WTC11 (cell line): ENCODE measurements around the gene NLRC5. TPM values are rescaled to one million over a fixed set of nuclear protein-coding genes. Genes with fewer than 3 reads are reported as not detected.

Experiments used
- ATAC-seq: fragments of 200-7000 bp; cut with Tn5 transposase; 2 replicates; pipeline ENCODE4 v1.10.0; 2021; ENCODE audit warnings: mild to moderate bottlenecking, moderate library complexity
- CTCF ChIA-PET: fragments of 300-600 bp; sonication (Branson Sonifier 250); formaldehyde crosslinking; loops from one replicate; lab custom pipeline; 2021; ENCODE audit warnings: antibody characterized with exemption; lab: Charles Lee
- POLR2A ChIA-PET: fragments of 350-600 bp; sonication (Branson Sonifier 250); formaldehyde crosslinking; loops from one replicate; lab custom pipeline; 2021; ENCODE audit warnings: antibody characterized with exemption; lab: Charles Lee
- DNase-seq: peaks from one replicate; pipeline ENCODE4 v3.0.0; 2021; ENCODE audit warnings: low spot score
- H3K27ac Mint-ChIP-seq: 2 replicates; pipeline ENCODE4 v1.8.0; 2021; ENCODE audit warnings: mixed read lengths
- H3K27me3 Mint-ChIP-seq: 2 replicates; pipeline ENCODE4 v1.8.0; 2021; ENCODE audit warnings: low read depth, mild to moderate bottlenecking, moderate library complexity, mixed read lengths
- H3K36me3 Mint-ChIP-seq: 2 replicates; pipeline ENCODE4 v1.8.0; 2021; ENCODE audit warnings: mixed read lengths
- H3K4me1 Mint-ChIP-seq: 2 replicates; pipeline ENCODE4 v1.8.0; 2022; ENCODE audit warnings: mixed read lengths
- H3K4me3 Mint-ChIP-seq: 2 replicates; pipeline ENCODE4 v1.8.0; 2021; ENCODE audit warnings: mild to moderate bottlenecking, moderate library complexity, mixed read lengths
- H3K9me3 Mint-ChIP-seq: 2 replicates; pipeline ENCODE4 v1.8.0; 2021; ENCODE audit warnings: mixed read lengths
- CREM ChIP-seq: sonication (generic); formaldehyde crosslinking; IDR thresholded peaks from 2 replicates; pipeline ENCODE4 v1.8.1; 2022; ENCODE audit warnings: mild to moderate bottlenecking, missing genetic modification reagents, moderate library complexity
- ETV6 ChIP-seq: sonication (generic); formaldehyde crosslinking; IDR thresholded peaks from 2 replicates; pipeline ENCODE4 v1.8.1; 2022; ENCODE audit warnings: mild to moderate bottlenecking, missing genetic modification reagents
- FOXK1 ChIP-seq: sonication (generic); formaldehyde crosslinking; IDR thresholded peaks from 2 replicates; pipeline ENCODE4 v1.8.0; 2022; ENCODE audit warnings: mild to moderate bottlenecking, moderate library complexity, missing genetic modification reagents
- PRRX2 ChIP-seq: fragments of 250-450 bp; sonication (Bioruptor Pico); IDR thresholded peaks from 2 replicates; pipeline ENCODE4 v1.8.0; 2021; ENCODE audit warnings: mild to moderate bottlenecking
- SMAD3 ChIP-seq: sonication (generic); formaldehyde crosslinking; IDR thresholded peaks from 2 replicates; pipeline ENCODE4 v1.8.0; 2022; ENCODE audit warnings: missing genetic modification reagents, mild to moderate bottlenecking, borderline replicate concordance
- ZNF219 ChIP-seq: sonication (generic); formaldehyde crosslinking; IDR thresholded peaks from 2 replicates; pipeline ENCODE4 v1.8.0; 2023; ENCODE audit warnings: missing genetic modification reagents, mild to moderate bottlenecking, borderline replicate concordance
- ZNF263 ChIP-seq: sonication (generic); formaldehyde crosslinking; IDR thresholded peaks from 2 replicates; pipeline ENCODE4 v1.8.1; 2022; ENCODE audit warnings: low read depth, mild to moderate bottlenecking, moderate library complexity, missing genetic modification reagents
- total RNA-seq: library from RNA; stranded (reverse); gene quantifications from 3 replicates; pipeline ENCODE4 v1.2.3, GENCODE V29; 2021
- TF ChIP-seq, protein P1 (sequence below): fragments of 250-450 bp; sonication (Bioruptor Pico); IDR thresholded peaks from 2 replicates; pipeline ENCODE4 v1.9.0; 2021; ENCODE audit warnings: mild to moderate bottlenecking, borderline replicate concordance
- TF ChIP-seq, protein P2 (sequence below): sonication (generic); formaldehyde crosslinking; IDR thresholded peaks from 2 replicates; pipeline ENCODE4 v1.8.0; 2023; ENCODE audit warnings: missing genetic modification reagents, mild to moderate bottlenecking, borderline replicate concordance
- TF ChIP-seq, protein P3 (sequence below): sonication (generic); formaldehyde crosslinking; IDR thresholded peaks from 2 replicates; pipeline ENCODE4 v1.8.1; 2023; ENCODE audit warnings: mild to moderate bottlenecking, missing genetic modification reagents, moderate library complexity
- TF ChIP-seq, protein P4 (sequence below): sonication (generic); formaldehyde crosslinking; IDR thresholded peaks from 2 replicates; pipeline ENCODE4 v1.8.0; 2023; ENCODE audit warnings: missing genetic modification reagents
- TF ChIP-seq, protein P5 (sequence below): sonication (generic); formaldehyde crosslinking; IDR thresholded peaks from 2 replicates; pipeline ENCODE4 v1.8.1; 2023; ENCODE audit warnings: mild to moderate bottlenecking, missing genetic modification reagents
- TF ChIP-seq, protein P6 (sequence below): sonication (generic); formaldehyde crosslinking; IDR thresholded peaks from 2 replicates; pipeline ENCODE4 v1.8.1; 2022; ENCODE audit warnings: mild to moderate bottlenecking, missing genetic modification reagents, moderate library complexity, borderline replicate concordance

NLRC5 gene
- total RNA-seq, 1 experiment from 2014 or later: 2.8 TPM

DNA sequence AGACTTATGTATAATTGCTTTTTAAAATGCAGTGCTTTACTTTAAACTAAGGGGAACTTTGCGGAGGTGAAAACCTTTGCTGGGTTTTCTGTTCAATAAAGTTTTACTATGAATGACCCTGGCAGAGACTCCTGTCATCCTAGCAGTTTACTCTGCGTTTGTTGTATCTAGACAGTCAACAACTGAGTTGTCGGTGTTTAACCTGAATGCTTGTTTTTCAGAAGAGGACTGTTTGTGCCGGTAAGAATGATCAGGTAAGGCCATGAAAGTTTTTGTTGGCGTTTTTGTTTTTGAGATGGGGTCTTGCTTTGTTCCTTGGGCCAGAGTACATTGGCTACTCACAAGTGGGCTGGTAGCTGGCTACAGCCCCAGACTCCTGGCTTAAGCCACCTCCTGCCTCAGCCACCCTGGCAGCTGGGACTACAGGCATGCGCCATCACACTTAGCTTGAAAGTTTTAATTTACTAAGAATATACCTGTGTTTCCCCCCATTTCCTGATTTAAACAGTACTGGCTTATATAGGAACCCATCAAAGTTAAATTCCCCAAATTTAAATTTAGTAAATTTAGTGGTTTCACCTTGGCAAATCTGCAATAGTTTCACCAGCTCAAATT, 45.5 kb upstream of the NLRC5 start (continued):
- TF ChIP-seq, protein P1, sequence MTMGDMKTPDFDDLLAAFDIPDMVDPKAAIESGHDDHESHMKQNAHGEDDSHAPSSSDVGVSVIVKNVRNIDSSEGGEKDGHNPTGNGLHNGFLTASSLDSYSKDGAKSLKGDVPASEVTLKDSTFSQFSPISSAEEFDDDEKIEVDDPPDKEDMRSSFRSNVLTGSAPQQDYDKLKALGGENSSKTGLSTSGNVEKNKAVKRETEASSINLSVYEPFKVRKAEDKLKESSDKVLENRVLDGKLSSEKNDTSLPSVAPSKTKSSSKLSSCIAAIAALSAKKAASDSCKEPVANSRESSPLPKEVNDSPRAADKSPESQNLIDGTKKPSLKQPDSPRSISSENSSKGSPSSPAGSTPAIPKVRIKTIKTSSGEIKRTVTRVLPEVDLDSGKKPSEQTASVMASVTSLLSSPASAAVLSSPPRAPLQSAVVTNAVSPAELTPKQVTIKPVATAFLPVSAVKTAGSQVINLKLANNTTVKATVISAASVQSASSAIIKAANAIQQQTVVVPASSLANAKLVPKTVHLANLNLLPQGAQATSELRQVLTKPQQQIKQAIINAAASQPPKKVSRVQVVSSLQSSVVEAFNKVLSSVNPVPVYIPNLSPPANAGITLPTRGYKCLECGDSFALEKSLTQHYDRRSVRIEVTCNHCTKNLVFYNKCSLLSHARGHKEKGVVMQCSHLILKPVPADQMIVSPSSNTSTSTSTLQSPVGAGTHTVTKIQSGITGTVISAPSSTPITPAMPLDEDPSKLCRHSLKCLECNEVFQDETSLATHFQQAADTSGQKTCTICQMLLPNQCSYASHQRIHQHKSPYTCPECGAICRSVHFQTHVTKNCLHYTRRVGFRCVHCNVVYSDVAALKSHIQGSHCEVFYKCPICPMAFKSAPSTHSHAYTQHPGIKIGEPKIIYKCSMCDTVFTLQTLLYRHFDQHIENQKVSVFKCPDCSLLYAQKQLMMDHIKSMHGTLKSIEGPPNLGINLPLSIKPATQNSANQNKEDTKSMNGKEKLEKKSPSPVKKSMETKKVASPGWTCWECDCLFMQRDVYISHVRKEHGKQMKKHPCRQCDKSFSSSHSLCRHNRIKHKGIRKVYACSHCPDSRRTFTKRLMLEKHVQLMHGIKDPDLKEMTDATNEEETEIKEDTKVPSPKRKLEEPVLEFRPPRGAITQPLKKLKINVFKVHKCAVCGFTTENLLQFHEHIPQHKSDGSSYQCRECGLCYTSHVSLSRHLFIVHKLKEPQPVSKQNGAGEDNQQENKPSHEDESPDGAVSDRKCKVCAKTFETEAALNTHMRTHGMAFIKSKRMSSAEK: no peak
- TF ChIP-seq SMAD3 (CRISPR knock-in tag) (no peak), ETV6 (CRISPR knock-in tag) (no peak)
- TF ChIP-seq, protein P2, sequence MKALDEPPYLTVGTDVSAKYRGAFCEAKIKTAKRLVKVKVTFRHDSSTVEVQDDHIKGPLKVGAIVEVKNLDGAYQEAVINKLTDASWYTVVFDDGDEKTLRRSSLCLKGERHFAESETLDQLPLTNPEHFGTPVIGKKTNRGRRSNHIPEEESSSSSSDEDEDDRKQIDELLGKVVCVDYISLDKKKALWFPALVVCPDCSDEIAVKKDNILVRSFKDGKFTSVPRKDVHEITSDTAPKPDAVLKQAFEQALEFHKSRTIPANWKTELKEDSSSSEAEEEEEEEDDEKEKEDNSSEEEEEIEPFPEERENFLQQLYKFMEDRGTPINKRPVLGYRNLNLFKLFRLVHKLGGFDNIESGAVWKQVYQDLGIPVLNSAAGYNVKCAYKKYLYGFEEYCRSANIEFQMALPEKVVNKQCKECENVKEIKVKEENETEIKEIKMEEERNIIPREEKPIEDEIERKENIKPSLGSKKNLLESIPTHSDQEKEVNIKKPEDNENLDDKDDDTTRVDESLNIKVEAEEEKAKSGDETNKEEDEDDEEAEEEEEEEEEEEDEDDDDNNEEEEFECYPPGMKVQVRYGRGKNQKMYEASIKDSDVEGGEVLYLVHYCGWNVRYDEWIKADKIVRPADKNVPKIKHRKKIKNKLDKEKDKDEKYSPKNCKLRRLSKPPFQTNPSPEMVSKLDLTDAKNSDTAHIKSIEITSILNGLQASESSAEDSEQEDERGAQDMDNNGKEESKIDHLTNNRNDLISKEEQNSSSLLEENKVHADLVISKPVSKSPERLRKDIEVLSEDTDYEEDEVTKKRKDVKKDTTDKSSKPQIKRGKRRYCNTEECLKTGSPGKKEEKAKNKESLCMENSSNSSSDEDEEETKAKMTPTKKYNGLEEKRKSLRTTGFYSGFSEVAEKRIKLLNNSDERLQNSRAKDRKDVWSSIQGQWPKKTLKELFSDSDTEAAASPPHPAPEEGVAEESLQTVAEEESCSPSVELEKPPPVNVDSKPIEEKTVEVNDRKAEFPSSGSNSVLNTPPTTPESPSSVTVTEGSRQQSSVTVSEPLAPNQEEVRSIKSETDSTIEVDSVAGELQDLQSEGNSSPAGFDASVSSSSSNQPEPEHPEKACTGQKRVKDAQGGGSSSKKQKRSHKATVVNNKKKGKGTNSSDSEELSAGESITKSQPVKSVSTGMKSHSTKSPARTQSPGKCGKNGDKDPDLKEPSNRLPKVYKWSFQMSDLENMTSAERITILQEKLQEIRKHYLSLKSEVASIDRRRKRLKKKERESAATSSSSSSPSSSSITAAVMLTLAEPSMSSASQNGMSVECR (CRISPR knock-in tag): no peak
- TF ChIP-seq, all 79 proteins: peak for 0

DNA sequence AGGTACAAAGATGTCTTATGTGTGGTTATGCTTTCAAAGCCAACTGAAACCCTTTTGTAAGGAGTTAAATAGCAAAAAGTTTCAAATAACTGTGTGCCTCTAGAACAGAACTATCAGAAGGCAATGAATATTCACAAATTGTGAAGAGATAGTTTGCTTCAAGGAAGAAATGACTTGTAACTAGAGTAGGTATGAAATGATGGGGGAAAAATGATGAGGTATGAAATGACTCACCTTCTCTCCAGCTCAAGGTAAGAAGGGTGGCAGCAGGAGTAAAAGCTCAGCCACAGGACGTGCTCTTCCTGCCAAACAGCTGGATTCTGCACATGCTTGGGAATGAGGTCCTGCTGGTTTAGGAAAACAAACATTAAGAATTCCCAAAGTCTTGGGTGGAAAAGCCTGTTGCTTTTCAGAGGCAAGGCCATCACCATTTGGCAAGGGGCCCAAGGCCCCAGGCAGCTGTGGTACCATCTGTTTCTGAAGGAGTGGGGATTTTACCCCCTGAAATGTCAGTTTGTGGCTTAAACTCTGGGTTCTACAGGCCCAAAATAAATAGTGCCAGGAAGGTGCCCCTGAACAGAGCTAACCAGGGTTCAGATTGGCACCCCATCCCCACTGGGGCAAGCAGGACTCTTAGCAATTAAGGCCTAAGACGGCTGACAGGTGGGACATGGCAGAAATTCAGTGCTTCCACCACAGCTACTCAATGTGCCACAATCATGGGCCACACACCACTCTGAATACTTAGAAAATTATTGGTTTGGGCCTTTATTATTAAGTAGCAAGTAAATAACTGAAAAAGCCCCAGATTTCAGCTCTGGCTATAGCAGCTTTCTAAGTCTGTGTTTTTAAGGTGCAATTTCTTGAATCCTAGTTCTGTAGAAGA, 44.2 kb upstream of the NLRC5 start:
- H3K9me3 Mint-ChIP-seq: no peaks in the 10 kb centered on the region
- TF ChIP-seq, protein P3, sequence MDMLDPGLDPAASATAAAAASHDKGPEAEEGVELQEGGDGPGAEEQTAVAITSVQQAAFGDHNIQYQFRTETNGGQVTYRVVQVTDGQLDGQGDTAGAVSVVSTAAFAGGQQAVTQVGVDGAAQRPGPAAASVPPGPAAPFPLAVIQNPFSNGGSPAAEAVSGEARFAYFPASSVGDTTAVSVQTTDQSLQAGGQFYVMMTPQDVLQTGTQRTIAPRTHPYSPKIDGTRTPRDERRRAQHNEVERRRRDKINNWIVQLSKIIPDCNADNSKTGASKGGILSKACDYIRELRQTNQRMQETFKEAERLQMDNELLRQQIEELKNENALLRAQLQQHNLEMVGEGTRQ: no peak
- TF ChIP-seq, protein P4, sequence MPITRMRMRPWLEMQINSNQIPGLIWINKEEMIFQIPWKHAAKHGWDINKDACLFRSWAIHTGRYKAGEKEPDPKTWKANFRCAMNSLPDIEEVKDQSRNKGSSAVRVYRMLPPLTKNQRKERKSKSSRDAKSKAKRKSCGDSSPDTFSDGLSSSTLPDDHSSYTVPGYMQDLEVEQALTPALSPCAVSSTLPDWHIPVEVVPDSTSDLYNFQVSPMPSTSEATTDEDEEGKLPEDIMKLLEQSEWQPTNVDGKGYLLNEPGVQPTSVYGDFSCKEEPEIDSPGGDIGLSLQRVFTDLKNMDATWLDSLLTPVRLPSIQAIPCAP: no peak
- ATAC-seq (no peak), DNase-seq (no peak)
- no peaks in the 10 kb centered on the region for H3K27me3 Mint-ChIP-seq
- H3K36me3 Mint-ChIP-seq: peaks cover 29% of the 10 kb centered on the region
- ChIA-PET CTCF (interaction anchor here (1.1 kb wide), 1 partner anchor 78 kb away, joined by 4 read pairs; no protein-coding TSS in a partner anchor), POLR2A (interaction anchor here (1.5 kb wide), 1 partner anchor 13 kb away, joined by 3 read pairs; the partner anchor contains the start of gene HERPUD1)
- H3K27ac Mint-ChIP-seq: 0 out of 2 replicates have a peak overlapping the region, but pooled peaks have one; percentile 83
- H3K4me1 Mint-ChIP-seq: peaks cover 14% of the 10 kb centered on the region
- H3K4me3 Mint-ChIP-seq: no peak overlapping the region

DNA sequence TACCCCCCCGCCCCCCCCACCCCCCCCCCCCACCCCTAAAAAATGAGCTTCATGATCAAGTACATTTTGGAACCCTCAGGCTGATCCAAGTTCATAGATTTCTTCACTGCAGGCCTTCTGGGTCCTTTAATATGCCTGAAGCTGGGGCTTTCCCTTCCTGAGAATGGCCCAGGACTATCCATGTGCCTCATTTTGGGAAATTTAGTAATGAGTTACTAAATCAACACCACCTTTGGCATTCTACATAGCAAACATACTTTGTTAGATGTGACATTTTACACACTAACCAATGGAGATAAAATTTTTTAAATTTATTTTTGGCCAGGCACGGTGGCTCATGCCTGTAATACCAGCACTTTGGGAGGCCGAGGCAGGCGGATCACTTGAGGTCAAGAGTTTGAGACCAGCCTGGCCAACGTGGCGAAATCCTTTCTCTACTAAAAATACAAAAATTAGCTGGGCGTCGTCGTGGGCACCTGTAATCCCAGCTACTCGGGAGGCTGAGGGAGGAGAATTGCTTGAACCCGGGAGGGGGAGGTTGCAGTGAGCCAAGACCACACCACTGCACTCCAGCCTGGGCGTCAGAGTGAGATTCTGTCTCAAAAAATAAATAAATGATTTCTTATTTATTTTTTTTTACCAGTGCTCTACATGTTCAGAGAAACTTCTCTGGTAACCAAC, 43.4 kb upstream of the NLRC5 start:
- ChIA-PET CTCF (interaction anchor here (1.1 kb wide), 1 partner anchor 79 kb away, joined by 4 read pairs; no protein-coding TSS in a partner anchor), POLR2A (no interaction called here)
- H3K4me1 Mint-ChIP-seq: peaks cover 14% of the 10 kb centered on the region
- no peak overlapping the region for H3K27ac Mint-ChIP-seq
- no peak overlapping the region for H3K4me3 Mint-ChIP-seq
- no peak for DNase-seq
- H3K27me3 Mint-ChIP-seq: no peaks in the 10 kb centered on the region; the same call in 1 of the 2 replicates
- ATAC-seq: no peak
- H3K9me3 Mint-ChIP-seq: no peaks in the 10 kb centered on the region
- H3K36me3 Mint-ChIP-seq: peaks cover 25% of the 10 kb centered on the region; the same call in 1 of the 2 replicates
- no peak for TF ChIP-seq CREM (CRISPR knock-in tag)
- TF ChIP-seq, protein P5, sequence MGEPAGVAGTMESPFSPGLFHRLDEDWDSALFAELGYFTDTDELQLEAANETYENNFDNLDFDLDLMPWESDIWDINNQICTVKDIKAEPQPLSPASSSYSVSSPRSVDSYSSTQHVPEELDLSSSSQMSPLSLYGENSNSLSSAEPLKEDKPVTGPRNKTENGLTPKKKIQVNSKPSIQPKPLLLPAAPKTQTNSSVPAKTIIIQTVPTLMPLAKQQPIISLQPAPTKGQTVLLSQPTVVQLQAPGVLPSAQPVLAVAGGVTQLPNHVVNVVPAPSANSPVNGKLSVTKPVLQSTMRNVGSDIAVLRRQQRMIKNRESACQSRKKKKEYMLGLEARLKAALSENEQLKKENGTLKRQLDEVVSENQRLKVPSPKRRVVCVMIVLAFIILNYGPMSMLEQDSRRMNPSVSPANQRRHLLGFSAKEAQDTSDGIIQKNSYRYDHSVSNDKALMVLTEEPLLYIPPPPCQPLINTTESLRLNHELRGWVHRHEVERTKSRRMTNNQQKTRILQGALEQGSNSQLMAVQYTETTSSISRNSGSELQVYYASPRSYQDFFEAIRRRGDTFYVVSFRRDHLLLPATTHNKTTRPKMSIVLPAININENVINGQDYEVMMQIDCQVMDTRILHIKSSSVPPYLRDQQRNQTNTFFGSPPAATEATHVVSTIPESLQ (CRISPR knock-in tag): no peak
- TF ChIP-seq FOXK1: no peak
- no peak for TF ChIP-seq ETV6 (CRISPR knock-in tag)
- no peak for TF ChIP-seq ZNF263 (CRISPR knock-in tag)
- TF ChIP-seq, protein P6, sequence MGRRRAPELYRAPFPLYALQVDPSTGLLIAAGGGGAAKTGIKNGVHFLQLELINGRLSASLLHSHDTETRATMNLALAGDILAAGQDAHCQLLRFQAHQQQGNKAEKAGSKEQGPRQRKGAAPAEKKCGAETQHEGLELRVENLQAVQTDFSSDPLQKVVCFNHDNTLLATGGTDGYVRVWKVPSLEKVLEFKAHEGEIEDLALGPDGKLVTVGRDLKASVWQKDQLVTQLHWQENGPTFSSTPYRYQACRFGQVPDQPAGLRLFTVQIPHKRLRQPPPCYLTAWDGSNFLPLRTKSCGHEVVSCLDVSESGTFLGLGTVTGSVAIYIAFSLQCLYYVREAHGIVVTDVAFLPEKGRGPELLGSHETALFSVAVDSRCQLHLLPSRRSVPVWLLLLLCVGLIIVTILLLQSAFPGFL (CRISPR knock-in tag): no peak
- no peak for TF ChIP-seq ZNF219 (CRISPR knock-in tag)
- no peak for TF ChIP-seq PRRX2 (CRISPR knock-in tag)
- TF ChIP-seq, protein P3: no peak
